Transverse colon (tissue), 3 donors: ENCODE measurements around the gene TTC9B.

ENCODE experiments used
- EP300 ChIP-seq: sonication (generic); formaldehyde crosslinking; IDR thresholded peaks from one replicate; pipeline ENCODE4 v1.6.1; 2017; ENCODE audit warnings: antibody characterized with exemption, low read depth
- TF ChIP-seq, protein P1 (sequence below), 5 experiments: fragments of 200-600 bp in 3 of 5; fragments of 450-650 bp in 2 of 5; sonication (generic) in 3 of 5; IDR thresholded peaks; 1 replicate in 2 of 5; 2 replicates in 3 of 5; pipeline ENCODE4 v1.5.1; 2016 to 2017; ENCODE audit warnings: antibody characterized with exemption in 5 of 5, inconsistent platforms in 3 of 5, mild to moderate bottlenecking in 2 of 5, moderate library complexity in 1 of 5

GRCh38 chr19:40232949-40233810 is 15.0 kb upstream of the TTC9B start:
- TF ChIP-seq EP300, result no peak
- TF ChIP-seq, protein P1, sequence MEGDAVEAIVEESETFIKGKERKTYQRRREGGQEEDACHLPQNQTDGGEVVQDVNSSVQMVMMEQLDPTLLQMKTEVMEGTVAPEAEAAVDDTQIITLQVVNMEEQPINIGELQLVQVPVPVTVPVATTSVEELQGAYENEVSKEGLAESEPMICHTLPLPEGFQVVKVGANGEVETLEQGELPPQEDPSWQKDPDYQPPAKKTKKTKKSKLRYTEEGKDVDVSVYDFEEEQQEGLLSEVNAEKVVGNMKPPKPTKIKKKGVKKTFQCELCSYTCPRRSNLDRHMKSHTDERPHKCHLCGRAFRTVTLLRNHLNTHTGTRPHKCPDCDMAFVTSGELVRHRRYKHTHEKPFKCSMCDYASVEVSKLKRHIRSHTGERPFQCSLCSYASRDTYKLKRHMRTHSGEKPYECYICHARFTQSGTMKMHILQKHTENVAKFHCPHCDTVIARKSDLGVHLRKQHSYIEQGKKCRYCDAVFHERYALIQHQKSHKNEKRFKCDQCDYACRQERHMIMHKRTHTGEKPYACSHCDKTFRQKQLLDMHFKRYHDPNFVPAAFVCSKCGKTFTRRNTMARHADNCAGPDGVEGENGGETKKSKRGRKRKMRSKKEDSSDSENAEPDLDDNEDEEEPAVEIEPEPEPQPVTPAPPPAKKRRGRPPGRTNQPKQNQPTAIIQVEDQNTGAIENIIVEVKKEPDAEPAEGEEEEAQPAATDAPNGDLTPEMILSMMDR (IDR thresholded peaks at IDR 0.05), result no peak
